GM19395 (cell line): ENCODE data around the gene CTSG.
"Not testable (repeated sequence)": the region's sequence is repeated elsewhere in the genome, so short reads cannot be mapped to it uniquely, and the experiment has no call there.

Source experiments
- ATAC-seq: cut with Tn5 transposase; IDR thresholded peaks from one replicate; pipeline ENCODE4 v1.9.1; 2021; ENCODE audit warnings: mild to moderate bottlenecking, moderate library complexity; ENCODE audit not compliant: unreplicated experiment

The CTSG gene

DNA sequence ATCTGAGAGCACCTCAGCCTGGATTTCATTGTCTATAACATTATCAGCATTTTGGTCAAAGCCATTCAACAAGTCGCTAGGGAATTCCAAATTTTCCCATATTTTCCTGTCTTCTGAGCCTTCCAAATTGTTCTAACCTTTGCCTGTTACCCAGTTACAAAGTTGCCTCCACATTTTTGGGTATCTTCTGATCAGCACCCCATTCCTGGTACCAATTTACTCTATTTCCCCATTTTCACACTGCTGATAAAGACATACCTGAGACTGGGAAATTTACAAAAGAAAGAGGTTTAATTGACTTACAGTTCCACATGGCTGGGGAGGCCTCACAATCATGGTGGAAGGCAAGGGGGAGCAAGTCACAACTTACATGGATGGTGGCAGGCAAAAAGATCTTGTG is 27.0 kb downstream of the CTSG start:
- ATAC-seq: not testable (repeated sequence)

DNA sequence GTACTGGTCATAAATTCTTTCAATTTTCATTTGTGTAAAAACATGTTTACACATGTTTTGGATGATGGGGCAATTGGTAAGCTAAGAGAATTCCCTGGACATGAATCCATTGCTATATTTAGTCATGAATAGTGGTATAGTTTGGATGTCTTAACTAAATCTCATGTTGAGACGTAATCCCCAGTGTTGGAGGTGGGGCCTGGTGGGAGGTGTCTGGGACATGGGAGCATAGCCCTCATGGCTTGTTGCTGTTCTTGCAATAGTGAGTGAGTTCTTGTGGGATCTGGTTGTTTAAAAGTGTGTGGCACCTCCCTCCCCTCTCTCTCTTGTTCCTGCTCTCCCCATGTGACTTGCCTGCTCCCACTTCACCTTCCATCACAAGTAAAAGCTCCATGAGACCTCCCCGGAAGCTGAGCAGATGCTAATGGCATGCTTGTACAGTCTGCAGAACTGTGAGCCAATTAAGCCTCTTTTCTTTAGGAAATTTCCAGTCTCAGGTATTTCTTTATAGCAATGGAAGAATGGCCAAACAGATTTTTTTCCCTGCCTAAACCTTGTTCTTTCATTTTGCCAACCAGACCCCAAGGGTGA is 33.6 kb downstream of the CTSG start:
- no peak for ATAC-seq

DNA sequence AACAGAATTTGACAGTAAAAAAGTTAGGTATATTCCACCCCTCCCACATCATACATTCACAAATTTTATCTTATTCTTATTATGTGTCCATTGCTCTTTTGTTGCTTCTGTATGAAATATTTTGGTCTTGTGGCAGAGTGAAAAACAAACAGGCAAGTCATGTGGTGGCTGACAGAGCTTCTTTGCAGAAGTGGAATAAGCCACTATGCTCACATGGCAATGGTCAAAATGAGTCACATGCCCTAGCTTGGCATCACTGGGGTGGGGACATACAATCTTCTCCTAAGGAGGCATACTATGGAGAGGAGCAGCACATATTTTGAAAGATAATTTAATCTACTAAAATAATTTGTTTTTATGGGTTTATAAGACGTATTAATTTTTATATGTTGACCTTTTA is 40.3 kb downstream of the CTSG start:
- no peak for ATAC-seq

DNA sequence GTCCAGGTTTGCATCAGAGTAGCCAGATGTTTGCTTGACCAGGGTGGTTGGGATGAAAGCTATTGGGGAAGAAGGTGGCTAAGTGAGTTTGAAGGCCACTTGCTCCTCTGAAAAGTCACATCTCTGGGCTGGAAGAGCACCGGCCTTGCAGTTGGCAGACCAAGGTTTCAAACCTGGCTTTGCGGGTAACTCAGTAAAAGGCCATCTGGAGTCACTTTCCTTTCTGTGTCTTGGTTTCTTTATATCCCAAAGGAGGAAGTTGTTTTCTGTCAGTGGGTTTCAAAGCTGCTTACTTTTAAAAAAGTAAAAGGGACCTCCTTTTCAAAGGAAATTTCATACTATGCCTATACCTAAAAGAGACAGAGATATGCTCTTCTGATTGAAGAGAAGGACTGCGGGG is 41.8 kb downstream of the CTSG start:
- no peak for ATAC-seq

DNA sequence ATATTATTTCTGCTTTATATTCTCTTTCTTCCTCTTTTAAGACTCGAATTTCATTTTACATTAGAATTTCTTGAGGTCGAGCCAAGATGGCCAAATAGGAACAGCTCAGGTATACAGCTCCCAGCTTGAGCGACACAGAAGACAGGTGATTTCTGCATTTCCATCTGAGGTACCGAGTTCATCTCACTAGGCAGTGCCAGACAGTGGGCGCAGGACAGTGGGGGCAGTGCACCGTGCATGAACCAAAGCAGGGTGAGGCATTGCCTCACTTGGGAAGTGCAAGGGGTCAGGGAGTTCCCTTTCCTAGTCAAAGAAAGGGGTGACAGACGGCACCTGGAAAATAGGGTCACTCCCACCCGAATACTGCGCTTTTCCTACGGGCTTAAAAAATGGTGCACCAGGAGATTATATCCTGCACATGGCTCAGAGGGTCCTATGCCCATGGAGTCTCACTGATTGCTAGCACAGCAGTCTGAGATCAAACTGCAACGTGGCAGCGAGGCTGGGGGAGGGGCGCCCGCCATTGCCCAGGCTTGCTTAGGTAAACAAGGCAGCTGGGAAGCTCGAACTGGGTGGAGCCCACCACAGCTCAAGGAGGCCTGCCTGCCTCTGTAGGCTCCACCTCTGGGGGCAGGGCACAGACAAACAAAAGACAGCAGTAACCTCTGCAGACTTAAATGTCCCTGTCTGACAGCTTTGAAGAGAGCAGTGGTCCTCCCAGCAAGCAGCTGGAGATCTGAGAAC is 50.0 kb downstream of the CTSG start:
- ATAC-seq: not testable (repeated sequence)
